ENCODE data around the gene PBRM1. TPM values are rescaled to one million over a fixed set of nuclear protein-coding genes. Genes with fewer than 3 reads are reported as not detected.

The PBRM1 gene
- total and polyA plus RNA-seq, 2 of the 8 experiments (the other 6 are each of a cell fraction or from before 2014, with no cell fraction given): 19.3 to 65.8 TPM

- TF ChIP-seq SRF (IDR thresholded peaks at IDR 0.05; ENCODE audit: low read depth, low read length): no peak
- no peak overlapping the region for H3K18ac ChIP-seq (ENCODE audit: extremely low read depth, low read length)
- CTCF ChIA-PET (ENCODE audit: partially characterized antibody): no interaction called here
- no peaks in the 10 kb centered on the region for H3K9me3 ChIP-seq (ENCODE audit: insufficient read depth in 2 of 2, low read depth in 1 of 2, low read length in 1 of 2)
- no peak overlapping the region for H4K8ac ChIP-seq (ENCODE audit: extremely low read depth, insufficient read depth, low read length)
- H3K27me3 ChIP-seq (replicated peaks in 1 of 4; ENCODE audit: control insufficient read depth in 3 of 4, extremely low read depth in 1 of 4, insufficient read depth in 3 of 4, low read length in 3 of 4): no peaks in the 10 kb centered on the region
- no peaks in the 10 kb centered on the region for H3K4me1 ChIP-seq (replicated peaks in 1 of 4; ENCODE audit: control insufficient read depth in 3 of 4, insufficient read depth in 4 of 4, low read length in 3 of 4)
- H3K27ac ChIP-seq (ENCODE audit: low read depth, low read length): no peak overlapping the region
- no peak overlapping the region for H3K9ac ChIP-seq (replicated peaks in 1 of 4; ENCODE audit: extremely low read depth in 1 of 4, low read depth in 3 of 4, low read length in 3 of 4)
- no peaks in the 10 kb centered on the region for H3K79me2 ChIP-seq (ENCODE audit: control insufficient read depth in 1 of 2, insufficient read depth in 2 of 2, low read length in 2 of 2)
- H2BK5ac ChIP-seq (ENCODE audit: low read depth, low read length): no peak overlapping the region
- no peak overlapping the region for H3K4me2 ChIP-seq (ENCODE audit: insufficient read depth in 1 of 2, low read depth in 2 of 2, low read length in 2 of 2)
- no peak overlapping the region for H3K23ac ChIP-seq (ENCODE audit: insufficient read length)
- peaks cover 2 to 34% (median 23%) of the 10 kb centered on the region in 4 experiments; a peak in 6 of 8 replicates for H3K36me3 ChIP-seq (ENCODE audit: control insufficient read depth in 2 of 4, insufficient read depth in 4 of 4, low read length in 3 of 4)
- no peak overlapping the region for H3K4ac ChIP-seq (replicated peaks; ENCODE audit: insufficient read length, low read depth, low read length)
- POLR2A ChIA-PET (ENCODE audit: partially characterized antibody): interaction anchor here (1.1 kb wide), 1 partner anchor 45 kb away, joined by 3 read pairs; no protein-coding TSS in a partner anchor
- H2BK20ac ChIP-seq (ENCODE audit: low read length): no peak overlapping the region
- DNase-seq (ENCODE audit: low read depth in 1 of 2, low spot score in 2 of 2): no peak
- 81% methylated on average over 14 of the region's 14 CpGs; no CpG with 5 or more reads in 1 of the 2 experiments for WGBS, 2 experiments (ENCODE audit: extremely low coverage in 1 of 2, insufficient coverage in 1 of 2, insufficient read length in 1 of 2, insufficient replicate concordance in 2 of 2, low coverage in 1 of 2, low lambda C conversion rate in 2 of 2, missing lambda C conversion rate in 1 of 2)
- no peak for FAIRE-seq
- no peak overlapping the region for H2AFZ ChIP-seq (ENCODE audit: low read length)
- no peak overlapping the region for H2BK15ac ChIP-seq (ENCODE audit: low read length)
- no peak overlapping the region for H2BK12ac ChIP-seq (ENCODE audit: low read depth, low read length)
- no peak overlapping the region for H2BK120ac ChIP-seq (replicated peaks; ENCODE audit: low read depth, low read length)
- no peaks in the 10 kb centered on the region for H3K79me1 ChIP-seq (ENCODE audit: low read depth, low read length)
- no peak overlapping the region for H4K5ac ChIP-seq (ENCODE audit: insufficient read length, low read depth, low read length)
- no peak overlapping the region for H3K14ac ChIP-seq (ENCODE audit: insufficient read length)
- H3K56ac ChIP-seq (replicated peaks; ENCODE audit: insufficient read length, low read depth, low read length): no peak overlapping the region
- H4K91ac ChIP-seq (replicated peaks; ENCODE audit: insufficient read length, low read length): no peak overlapping the region
- no peak overlapping the region for H3K4me3 ChIP-seq (ENCODE audit: extremely low read depth in 1 of 4, insufficient read depth in 2 of 4, low read depth in 3 of 4, low read length in 4 of 4)
- H4K20me1 ChIP-seq (replicated peaks in 1 of 2; ENCODE audit: control insufficient read depth in 1 of 2, insufficient read depth in 2 of 2, low read length in 2 of 2): no peaks in the 10 kb centered on the region
- H3K23me2 ChIP-seq (ENCODE audit: low read depth, low read length): no peaks in the 10 kb centered on the region
- H2AK5ac ChIP-seq (ENCODE audit: low read depth, low read length): no peak overlapping the region
Observed at GRCh38 chr3:52731590-52731989, 45.9 kb upstream of the PBRM1 start.

Measured in H1 (cell line).